Measurements from ENCODE around the gene MVK. TPM values are rescaled to one million over a fixed set of nuclear protein-coding genes. Genes with fewer than 3 reads are reported as not detected.

MVK gene
- polyA plus RNA-seq, 1 of the 3 experiments (the other 2 are of a cell fraction), result 7.0 TPM

DNA sequence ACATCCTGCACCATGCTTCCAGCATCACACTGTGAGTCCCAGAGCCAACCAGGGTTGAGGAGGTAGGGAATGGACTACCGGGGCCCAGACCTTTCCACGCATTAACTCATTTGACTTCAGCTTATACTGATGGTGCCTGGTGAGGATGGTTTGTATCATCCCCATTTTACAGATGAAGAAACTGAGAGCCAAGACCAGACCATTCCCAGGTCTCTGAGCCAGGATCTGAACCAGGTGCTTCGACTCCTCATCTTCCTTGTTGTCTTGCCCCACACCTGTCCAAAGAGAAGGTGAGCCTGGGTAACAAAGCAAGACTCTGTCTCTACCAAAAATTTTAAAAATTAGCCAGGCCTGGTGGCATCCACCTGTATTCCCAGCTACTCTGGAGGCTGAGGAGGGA, 64.4 kb downstream of the MVK start (continued):
- no peak for TF ChIP-seq EZH2phosphoT487 (IDR thresholded peaks at IDR 0.05; ENCODE audit: borderline replicate concordance, low read depth)

DNA sequence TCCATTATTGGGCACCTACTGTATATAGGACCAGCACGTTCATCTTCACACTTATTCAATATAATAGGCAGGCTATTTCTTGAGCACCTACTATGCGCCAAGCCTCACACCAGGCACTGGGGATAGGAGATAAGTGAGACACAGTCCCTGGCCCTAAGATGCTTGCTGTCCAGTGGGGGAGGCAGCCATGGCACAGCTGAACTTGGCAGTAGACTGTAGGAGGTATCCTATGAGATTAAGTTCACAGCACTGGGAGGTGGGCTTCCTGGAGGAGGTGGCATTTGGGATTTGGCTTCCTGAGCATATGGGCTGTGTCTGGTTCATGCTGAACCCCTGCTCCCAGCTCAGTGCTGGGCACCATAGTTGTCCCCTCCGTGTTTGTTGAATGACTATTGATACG, 65.1 kb downstream of the MVK start:
- H3K27me3 ChIP-seq (ENCODE audit: insufficient read depth), result no peaks in the 10 kb centered on the region

DNA sequence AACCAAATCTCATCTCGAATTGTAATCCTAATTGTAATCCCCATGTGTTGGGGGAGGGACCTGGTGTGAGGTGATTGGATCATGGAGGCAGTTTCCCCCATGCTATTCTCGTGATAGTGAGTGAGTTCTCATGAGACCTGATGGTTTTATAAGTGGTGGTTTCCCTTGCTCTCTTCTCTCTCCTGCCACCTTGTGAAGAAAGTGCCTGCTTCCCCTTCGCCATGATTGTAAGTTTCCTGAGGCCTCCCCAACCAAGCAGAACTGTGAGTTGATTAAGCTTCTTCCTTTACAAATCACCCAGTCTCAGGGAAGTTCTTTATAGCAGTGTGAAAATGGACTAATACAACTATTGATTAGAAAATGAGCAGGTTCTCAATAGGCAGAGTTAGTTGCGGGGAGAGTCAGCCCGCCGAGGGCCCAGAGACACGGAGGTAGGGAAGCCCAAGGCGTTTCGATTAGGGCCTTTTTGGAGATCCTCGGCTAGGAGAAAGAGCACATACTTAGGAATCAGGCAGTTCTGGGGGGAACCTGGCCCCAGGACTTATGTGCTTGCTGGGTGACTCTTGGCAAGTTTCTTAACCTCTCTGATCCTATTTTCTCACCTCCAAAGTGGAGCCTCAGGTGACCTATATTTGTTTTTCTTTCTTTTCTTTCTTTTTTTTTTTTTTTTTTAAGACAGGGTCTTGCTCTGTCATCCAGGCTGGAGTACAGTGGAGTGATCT, 65.7 kb downstream of the MVK start:
- H3F3A ChIP-seq (replicated peaks; ENCODE audit: insufficient read depth), result no peaks in the 10 kb centered on the region
- no peaks in the 10 kb centered on the region for H3K9me2 ChIP-seq
- CTCF ChIA-PET, result interaction anchor here (1.1 to 1.9 kb wide), 2 partner anchors 42 to 214 kb away, joined by 3 to 9 read pairs; no protein-coding TSS in a partner anchor
- no peaks in the 10 kb centered on the region for H3K79me2 ChIP-seq (ENCODE audit: insufficient read depth)
- H4K20me1 ChIP-seq (ENCODE audit: insufficient read depth), result no peaks in the 10 kb centered on the region
- H3K4me2 ChIP-seq, result no peak overlapping the region
- H3K4me1 ChIP-seq (ENCODE audit: control insufficient read depth in 1 of 2, insufficient read depth in 2 of 2, low read depth in 1 of 2, low read length in 1 of 2), result peaks cover 0 to 14% of the 10 kb centered on the region in 2 experiments; a peak in 1 of 4 replicates
- POLR2A ChIA-PET, result interaction anchor here (0.6 to 1.2 kb wide), 3 partner anchors 17 to 31 kb away, joined by 3 read pairs; no protein-coding TSS in a partner anchor
- no peak overlapping the region for H3K4me3 ChIP-seq (ENCODE audit: low read depth in 2 of 2, low read length in 1 of 2)
- H3K27me3 ChIP-seq (ENCODE audit: insufficient read depth), result no peaks in the 10 kb centered on the region
- no peak overlapping the region for H2AFZ ChIP-seq (ENCODE audit: low read depth)
- H3K27ac ChIP-seq (ENCODE audit: low read depth in 2 of 2, low read length in 1 of 2), result no peak overlapping the region
- H3K9me3 ChIP-seq, result no peaks in the 10 kb centered on the region
- H3K9ac ChIP-seq, result no peak overlapping the region
- WGBS (ENCODE audit: low lambda C conversion rate), result 59% methylated on average over 9 of the region's 10 CpGs
- DNase-seq, result no peak
- no peaks in the 10 kb centered on the region for H3K36me3 ChIP-seq (replicated peaks in 1 of 2; ENCODE audit: control insufficient read depth in 1 of 2, insufficient read depth in 2 of 2, low read length in 1 of 2)
- TF ChIP-seq TAF1 (IDR thresholded peaks at IDR 0.05; ENCODE audit: borderline replicate concordance, low read depth, low read length) (no peak), GABPA (IDR thresholded peaks at IDR 0.05; ENCODE audit: low read depth) (no peak), NRF1 (IDR thresholded peaks at IDR 0.05; ENCODE audit: low read depth, low read length) (no peak), POLR2AphosphoS5 (IDR thresholded peaks at IDR 0.05; ENCODE audit: low read depth, low read length) (no peak), EP300 (IDR thresholded peaks at IDR 0.05; ENCODE audit: borderline replicate concordance in 1 of 2, low read depth in 1 of 2, low read length in 1 of 2) (no peak), EZH2phosphoT487 (IDR thresholded peaks at IDR 0.05; ENCODE audit: borderline replicate concordance, low read depth) (no peak), NFIC (IDR thresholded peaks at IDR 0.05; ENCODE audit: borderline replicate concordance) (no peak), RXRA (IDR thresholded peaks at IDR 0.05; ENCODE audit: borderline replicate concordance, low read depth) (no peak), RCOR1 (IDR thresholded peaks at IDR 0.05; ENCODE audit: low read length) (no peak), RAD21 (IDR thresholded peaks at IDR 0.05; ENCODE audit: low read length) (no peak), TCF12 (IDR thresholded peaks at IDR 0.05) (no peak), MEF2A (IDR thresholded peaks at IDR 0.05; ENCODE audit: borderline replicate concordance, low read depth) (no peak)
- TF ChIP-seq, protein P1, sequence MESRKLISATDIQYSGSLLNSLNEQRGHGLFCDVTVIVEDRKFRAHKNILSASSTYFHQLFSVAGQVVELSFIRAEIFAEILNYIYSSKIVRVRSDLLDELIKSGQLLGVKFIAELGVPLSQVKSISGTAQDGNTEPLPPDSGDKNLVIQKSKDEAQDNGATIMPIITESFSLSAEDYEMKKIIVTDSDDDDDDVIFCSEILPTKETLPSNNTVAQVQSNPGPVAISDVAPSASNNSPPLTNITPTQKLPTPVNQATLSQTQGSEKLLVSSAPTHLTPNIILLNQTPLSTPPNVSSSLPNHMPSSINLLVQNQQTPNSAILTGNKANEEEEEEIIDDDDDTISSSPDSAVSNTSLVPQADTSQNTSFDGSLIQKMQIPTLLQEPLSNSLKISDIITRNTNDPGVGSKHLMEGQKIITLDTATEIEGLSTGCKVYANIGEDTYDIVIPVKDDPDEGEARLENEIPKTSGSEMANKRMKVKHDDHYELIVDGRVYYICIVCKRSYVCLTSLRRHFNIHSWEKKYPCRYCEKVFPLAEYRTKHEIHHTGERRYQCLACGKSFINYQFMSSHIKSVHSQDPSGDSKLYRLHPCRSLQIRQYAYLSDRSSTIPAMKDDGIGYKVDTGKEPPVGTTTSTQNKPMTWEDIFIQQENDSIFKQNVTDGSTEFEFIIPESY (IDR thresholded peaks at IDR 0.05; ENCODE audit: borderline replicate concordance, low read depth), result no peak
- TF ChIP-seq, protein P2, sequence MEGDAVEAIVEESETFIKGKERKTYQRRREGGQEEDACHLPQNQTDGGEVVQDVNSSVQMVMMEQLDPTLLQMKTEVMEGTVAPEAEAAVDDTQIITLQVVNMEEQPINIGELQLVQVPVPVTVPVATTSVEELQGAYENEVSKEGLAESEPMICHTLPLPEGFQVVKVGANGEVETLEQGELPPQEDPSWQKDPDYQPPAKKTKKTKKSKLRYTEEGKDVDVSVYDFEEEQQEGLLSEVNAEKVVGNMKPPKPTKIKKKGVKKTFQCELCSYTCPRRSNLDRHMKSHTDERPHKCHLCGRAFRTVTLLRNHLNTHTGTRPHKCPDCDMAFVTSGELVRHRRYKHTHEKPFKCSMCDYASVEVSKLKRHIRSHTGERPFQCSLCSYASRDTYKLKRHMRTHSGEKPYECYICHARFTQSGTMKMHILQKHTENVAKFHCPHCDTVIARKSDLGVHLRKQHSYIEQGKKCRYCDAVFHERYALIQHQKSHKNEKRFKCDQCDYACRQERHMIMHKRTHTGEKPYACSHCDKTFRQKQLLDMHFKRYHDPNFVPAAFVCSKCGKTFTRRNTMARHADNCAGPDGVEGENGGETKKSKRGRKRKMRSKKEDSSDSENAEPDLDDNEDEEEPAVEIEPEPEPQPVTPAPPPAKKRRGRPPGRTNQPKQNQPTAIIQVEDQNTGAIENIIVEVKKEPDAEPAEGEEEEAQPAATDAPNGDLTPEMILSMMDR (IDR thresholded peaks at IDR 0.05), result no peak
- TF ChIP-seq, protein P3, sequence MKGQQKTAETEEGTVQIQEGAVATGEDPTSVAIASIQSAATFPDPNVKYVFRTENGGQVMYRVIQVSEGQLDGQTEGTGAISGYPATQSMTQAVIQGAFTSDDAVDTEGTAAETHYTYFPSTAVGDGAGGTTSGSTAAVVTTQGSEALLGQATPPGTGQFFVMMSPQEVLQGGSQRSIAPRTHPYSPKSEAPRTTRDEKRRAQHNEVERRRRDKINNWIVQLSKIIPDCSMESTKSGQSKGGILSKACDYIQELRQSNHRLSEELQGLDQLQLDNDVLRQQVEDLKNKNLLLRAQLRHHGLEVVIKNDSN (IDR thresholded peaks at IDR 0.05; ENCODE audit: borderline replicate concordance, low read depth), result no peak

More for the DNA sequence above, 65.1 kb downstream of the MVK start:
- H3K36me3 ChIP-seq (replicated peaks in 1 of 2; ENCODE audit: control insufficient read depth in 1 of 2, insufficient read depth in 2 of 2, low read length in 1 of 2), result no peaks in the 10 kb centered on the region
- H4K20me1 ChIP-seq (ENCODE audit: insufficient read depth), result no peaks in the 10 kb centered on the region
- peaks cover 0 to 10% of the 10 kb centered on the region in 2 experiments; a peak in 1 of 4 replicates for H3K4me1 ChIP-seq (ENCODE audit: control insufficient read depth in 1 of 2, insufficient read depth in 2 of 2, low read depth in 1 of 2, low read length in 1 of 2)
- no peak overlapping the region for H2AFZ ChIP-seq (ENCODE audit: low read depth)
- no peak overlapping the region for H3K4me3 ChIP-seq (ENCODE audit: low read depth in 2 of 2, low read length in 1 of 2)
- CTCF ChIA-PET, result interaction anchor here (0.9 to 2.1 kb wide), 3 partner anchors 18 to 215 kb away, joined by 3 to 6 read pairs (median 3); no protein-coding TSS in a partner anchor
- no peaks in the 10 kb centered on the region for H3K9me2 ChIP-seq
- 58% methylated on average over 4 of the region's 4 CpGs for WGBS (ENCODE audit: low lambda C conversion rate)
- H3K9me3 ChIP-seq, result no peaks in the 10 kb centered on the region
- TF ChIP-seq, protein P2 (IDR thresholded peaks at IDR 0.05), result no peak
- TF ChIP-seq RAD21 (IDR thresholded peaks at IDR 0.05; ENCODE audit: low read length), result no peak
- TF ChIP-seq NRF1 (IDR thresholded peaks at IDR 0.05; ENCODE audit: low read depth, low read length), result no peak
- H3K4me2 ChIP-seq, result no peak overlapping the region
- DNase-seq, result no peak
- no peak overlapping the region for H3K27ac ChIP-seq (ENCODE audit: low read depth in 2 of 2, low read length in 1 of 2)
- H3K9ac ChIP-seq, result no peak overlapping the region
- POLR2A ChIA-PET, result interaction anchor here (1.2 kb wide), 1 partner anchor 16 kb away, joined by 3 read pairs; no protein-coding TSS in a partner anchor
- H3F3A ChIP-seq (replicated peaks; ENCODE audit: insufficient read depth), result no peaks in the 10 kb centered on the region
- H3K79me2 ChIP-seq (ENCODE audit: insufficient read depth), result no peaks in the 10 kb centered on the region
